Brain microvascular endothelial cell (primary cell): ENCODE results near the gene C10orf90.

Experiments used
- DNase-seq: peaks from one replicate; pipeline ENCODE4 v3.0.0-alpha.2; 2020
- H3K27ac ChIP-seq: fragments of 250-450 bp; sonication (Bioruptor Pico); 2 replicates; pipeline ENCODE4 v1.5.1; 2020; ENCODE audit warnings: mild to moderate bottlenecking, moderate library complexity
- H3K27me3 ChIP-seq: fragments of 250-450 bp; sonication (Bioruptor Pico); replicated peaks from 2 replicates; pipeline ENCODE4 v1.5.1; 2020; ENCODE audit warnings: mild to moderate bottlenecking
- H3K36me3 ChIP-seq: fragments of 250-450 bp; sonication (Bioruptor Pico); replicated peaks from 2 replicates; pipeline ENCODE4 v1.5.1; 2020; ENCODE audit warnings: mild to moderate bottlenecking
- H3K4me3 ChIP-seq: 2 replicates; pipeline ENCODE4 v1.5.1; 2011; ENCODE audit warnings: low read depth, mild to moderate bottlenecking, control low read depth, low read length, moderate library complexity
- in situ Hi-C: cut with HindIII; loops from 2 replicates; pipeline ENCODE4 v1.10.0; 2017; ENCODE audit warnings: low sequenced_read_pairs, low pct_ligation_motif_present
- TF ChIP-seq, protein P1 (sequence below): IDR thresholded peaks from 2 replicates; pipeline ENCODE4 v1.5.1; 2011; ENCODE audit warnings: low read depth, mild to moderate bottlenecking, moderate library complexity, low read length, control low read depth, inconsistent platforms; ENCODE audit errors: missing control alignments

C10orf90 gene

DNA sequence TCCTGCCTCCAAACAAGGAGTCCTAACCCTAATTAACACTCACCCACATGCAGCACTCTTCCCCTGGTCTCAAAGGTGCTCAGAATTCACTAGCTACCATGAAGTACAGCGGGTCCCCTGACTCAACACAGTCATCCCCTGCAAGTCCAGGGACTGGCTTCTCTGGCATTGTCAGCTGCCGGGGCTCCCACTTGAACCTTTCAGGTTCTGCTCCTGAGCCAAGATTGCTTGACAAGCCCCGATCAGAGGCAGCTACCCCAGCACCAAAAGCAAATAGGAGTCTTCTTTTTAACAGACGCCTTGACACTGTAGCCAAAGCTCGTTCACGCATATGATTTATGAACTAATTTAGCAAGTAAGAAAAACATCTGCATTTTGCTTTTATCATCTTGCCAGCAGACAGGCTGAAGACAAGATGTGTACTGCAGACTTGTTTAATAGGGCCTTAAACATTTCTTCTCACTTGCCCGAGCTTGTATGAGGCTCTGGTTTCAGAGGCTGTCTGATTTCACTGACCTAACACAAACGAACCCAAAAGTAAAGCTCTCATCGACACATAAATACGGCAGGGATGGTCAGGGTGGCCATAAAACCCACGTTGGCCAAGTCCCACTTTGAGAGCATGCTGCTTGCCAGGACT lies 214.6 kb downstream of the C10orf90 start:
- H3K4me3 ChIP-seq = no peak overlapping the region
- no peak for DNase-seq
- no peaks in the 10 kb centered on the region for H3K27me3 ChIP-seq
- in situ Hi-C loops = no loop called here
- no peak overlapping the region for H3K27ac ChIP-seq
- TF ChIP-seq, protein P1, sequence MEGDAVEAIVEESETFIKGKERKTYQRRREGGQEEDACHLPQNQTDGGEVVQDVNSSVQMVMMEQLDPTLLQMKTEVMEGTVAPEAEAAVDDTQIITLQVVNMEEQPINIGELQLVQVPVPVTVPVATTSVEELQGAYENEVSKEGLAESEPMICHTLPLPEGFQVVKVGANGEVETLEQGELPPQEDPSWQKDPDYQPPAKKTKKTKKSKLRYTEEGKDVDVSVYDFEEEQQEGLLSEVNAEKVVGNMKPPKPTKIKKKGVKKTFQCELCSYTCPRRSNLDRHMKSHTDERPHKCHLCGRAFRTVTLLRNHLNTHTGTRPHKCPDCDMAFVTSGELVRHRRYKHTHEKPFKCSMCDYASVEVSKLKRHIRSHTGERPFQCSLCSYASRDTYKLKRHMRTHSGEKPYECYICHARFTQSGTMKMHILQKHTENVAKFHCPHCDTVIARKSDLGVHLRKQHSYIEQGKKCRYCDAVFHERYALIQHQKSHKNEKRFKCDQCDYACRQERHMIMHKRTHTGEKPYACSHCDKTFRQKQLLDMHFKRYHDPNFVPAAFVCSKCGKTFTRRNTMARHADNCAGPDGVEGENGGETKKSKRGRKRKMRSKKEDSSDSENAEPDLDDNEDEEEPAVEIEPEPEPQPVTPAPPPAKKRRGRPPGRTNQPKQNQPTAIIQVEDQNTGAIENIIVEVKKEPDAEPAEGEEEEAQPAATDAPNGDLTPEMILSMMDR = no peak
- H3K36me3 ChIP-seq = no peaks in the 10 kb centered on the region

DNA sequence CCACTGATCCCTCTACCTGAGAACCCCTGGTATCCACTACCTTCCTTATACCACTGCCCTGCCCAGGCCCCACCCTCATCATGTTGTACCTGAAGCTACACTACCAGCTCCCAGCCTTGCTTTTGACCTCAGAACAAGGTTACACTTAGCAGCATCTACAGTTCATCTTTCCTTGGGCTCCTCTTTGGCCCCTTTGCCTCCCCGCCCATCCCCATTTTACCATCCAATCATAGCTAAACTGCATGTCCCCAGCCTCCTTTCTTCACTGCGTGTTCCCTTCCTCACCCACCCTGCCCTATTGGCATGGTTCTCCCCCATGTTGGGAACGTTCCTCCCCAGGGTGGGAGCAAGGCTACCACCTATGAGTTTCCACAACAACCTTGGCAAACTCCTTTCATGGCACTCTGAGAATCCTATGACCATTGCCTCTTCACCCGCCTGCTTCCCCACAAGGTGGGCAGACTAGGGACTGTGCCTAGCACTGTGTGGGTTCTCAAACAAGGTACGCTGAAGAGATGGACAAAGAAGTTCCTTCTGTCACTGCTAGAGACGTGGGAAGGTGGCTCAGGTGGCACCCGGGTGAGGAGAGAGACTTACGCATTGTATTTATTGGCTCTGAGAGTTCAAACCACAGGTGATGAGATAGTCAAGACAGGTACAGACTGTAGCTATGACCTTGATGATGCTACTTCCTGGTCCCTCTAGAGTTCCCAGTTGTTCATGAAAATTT lies 215.3 kb downstream of the C10orf90 start:
- no peaks in the 10 kb centered on the region for H3K36me3 ChIP-seq
- no peak overlapping the region for H3K27ac ChIP-seq
- no peak overlapping the region for H3K4me3 ChIP-seq
- H3K27me3 ChIP-seq = no peaks in the 10 kb centered on the region
- in situ Hi-C loops = no loop called here
- DNase-seq = no peak
- TF ChIP-seq, protein P1 = no peak

DNA sequence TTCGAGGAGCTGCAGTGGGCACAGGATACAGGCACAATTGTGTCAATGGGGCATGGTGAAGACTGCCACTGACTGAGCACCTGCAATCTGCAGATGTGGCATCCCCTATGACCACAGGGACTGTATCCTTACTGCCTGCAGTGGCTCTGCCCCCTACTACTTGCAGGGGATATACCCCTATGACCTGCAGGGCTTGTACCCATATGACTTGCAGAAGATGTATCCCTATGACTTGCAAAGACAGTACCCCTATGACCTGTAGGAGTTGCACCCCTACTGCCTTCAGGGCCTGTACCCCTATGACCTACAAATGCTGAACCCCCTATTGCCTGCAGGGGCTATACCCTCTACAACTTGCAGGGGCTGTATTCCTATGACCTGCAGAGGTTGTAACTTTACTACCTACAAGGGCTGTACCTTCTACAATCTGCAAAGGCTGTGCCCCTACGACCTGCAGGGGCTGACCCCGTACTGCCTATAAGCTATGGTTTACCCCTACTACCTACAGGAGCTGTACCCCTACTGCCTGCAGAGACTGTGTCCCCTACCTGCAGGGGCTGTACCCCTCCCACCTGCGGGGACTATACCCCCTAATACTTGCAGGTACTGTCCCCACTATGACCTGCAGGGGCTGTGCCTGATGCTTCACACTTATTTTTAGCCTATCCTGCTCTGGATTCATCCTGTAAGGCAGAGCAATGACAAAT lies 216.3 kb downstream of the C10orf90 start:
- no peaks in the 10 kb centered on the region for H3K27me3 ChIP-seq
- no peak overlapping the region for H3K27ac ChIP-seq
- no peak for DNase-seq
- TF ChIP-seq, protein P1 = no peak
- in situ Hi-C loops = no loop called here
- H3K36me3 ChIP-seq = no peaks in the 10 kb centered on the region
- H3K4me3 ChIP-seq = no peak overlapping the region

DNA sequence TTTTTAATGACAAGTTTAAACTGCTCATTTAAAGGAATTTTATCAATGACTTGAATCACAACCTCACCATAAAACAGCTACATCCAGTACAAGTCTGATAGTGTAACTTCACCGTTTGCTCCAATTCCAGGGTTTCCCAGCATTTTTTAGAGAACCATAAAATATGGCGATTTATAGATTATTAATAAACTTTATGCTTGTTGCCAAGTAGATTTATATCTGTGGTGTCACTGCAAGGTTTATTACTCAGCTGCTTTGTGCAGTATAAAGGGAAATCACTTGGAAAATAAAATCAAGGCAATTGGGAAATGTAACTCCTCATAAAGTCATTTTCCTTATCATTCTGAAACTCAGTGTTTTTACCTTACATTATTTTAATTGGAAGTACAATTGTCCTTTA lies 218.2 kb downstream of the C10orf90 start:
- Histone ChIP-seq H3K27ac (no peak overlapping the region), H3K4me3 (no peak overlapping the region), H3K27me3 (no peaks in the 10 kb centered on the region), H3K36me3 (no peaks in the 10 kb centered on the region)
- DNase-seq = no peak
- TF ChIP-seq, protein P1 = no peak
- in situ Hi-C loops = no loop called here

DNA sequence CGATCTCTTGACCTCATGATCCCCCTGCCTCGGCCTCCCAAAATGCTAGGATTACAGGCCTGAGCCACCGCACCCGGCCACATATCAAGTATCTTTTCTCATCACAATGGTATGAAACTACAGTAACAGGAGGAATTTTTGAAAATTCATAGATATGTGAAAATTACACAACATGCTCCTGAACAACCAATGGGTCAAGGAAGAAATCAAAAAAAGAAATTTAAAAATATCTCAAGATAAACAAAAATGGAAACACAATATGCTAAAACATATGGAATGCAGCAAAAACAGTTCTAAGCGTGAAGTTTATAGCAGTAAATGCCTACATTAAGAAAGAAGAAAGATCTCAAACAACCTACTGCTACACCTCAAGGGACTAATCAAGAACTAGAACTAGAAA lies 222.4 kb downstream of the C10orf90 start:
- no peaks in the 10 kb centered on the region for H3K36me3 ChIP-seq
- no peak overlapping the region for H3K27ac ChIP-seq
- peak; percentile 20 for DNase-seq

More for the DNA sequence above, 222.4 kb downstream of the C10orf90 start:
- Histone ChIP-seq H3K27me3 (no peaks in the 10 kb centered on the region), H3K4me3 (no peak overlapping the region)
- TF ChIP-seq, protein P1 = no peak
- in situ Hi-C loops = no loop called here
